OCI-LY7 (cell line): Measurements from ENCODE around the gene SERPINH1. TPM values are rescaled to one million over a fixed set of nuclear protein-coding genes. Genes with fewer than 3 reads are reported as not detected.
"Not testable (repeated sequence)": the region's sequence is repeated elsewhere in the genome, so short reads cannot be mapped to it uniquely, and the experiment has no call there.

Source experiments
- BruUV-seq: library from RNA; stranded (reverse); fragments of 400-500 nt; replicated peaks from 2 replicates; lab custom pipeline; 2021; lab: Mats Ljungman, UMichigan
- CTCF ChIA-PET: fragments of 300-600 bp; sonication (Branson Sonifier 250); formaldehyde crosslinking; loops from one replicate; lab custom pipeline; 2022; ENCODE audit warnings: antibody characterized with exemption; ENCODE audit not compliant: unreplicated experiment; lab: Charles Lee
- POLR2A ChIA-PET: fragments of 300-600 bp; sonication (Branson Sonifier 250); formaldehyde crosslinking; loops from one replicate; lab custom pipeline; 2022; ENCODE audit warnings: antibody characterized with exemption; lab: Charles Lee
- DNase-seq: peaks from one replicate; pipeline ENCODE4 v3.0.0-alpha.2; 2015; ENCODE audit warnings: low spot score
- H2AFZ ChIP-seq: fragments of 200-600 bp; sonication (generic), shearing (Covaris generic); 2 replicates; pipeline ENCODE4 v1.6.1; 2014; ENCODE audit warnings: mild to moderate bottlenecking, antibody characterized with exemption, low read length, moderate library complexity
- H3K27ac ChIP-seq: fragments of 200-600 bp; sonication (generic); 2 replicates; pipeline ENCODE4 v1.5.1; 2014; ENCODE audit warnings: mixed run types, low read depth, mild to moderate bottlenecking, moderate library complexity, low read length, inconsistent platforms; ENCODE audit not compliant: poor library complexity, severe bottlenecking
- H3K36me3 ChIP-seq: fragments of 200-600 bp; sonication (generic); 2 replicates; pipeline ENCODE4 v1.6.1; 2014; ENCODE audit warnings: mild to moderate bottlenecking, antibody characterized with exemption, low read length, moderate library complexity, mixed read lengths; ENCODE audit not compliant: insufficient read depth
- H3K4me1 ChIP-seq: fragments of 200-600 bp; sonication (generic); 2 replicates; pipeline ENCODE4 v1.5.1; 2014; ENCODE audit warnings: mild to moderate bottlenecking, low read length; ENCODE audit not compliant: insufficient read depth, poor library complexity, severe bottlenecking
- H3K4me2 ChIP-seq: fragments of 200-600 bp; sonication (generic); 2 replicates; pipeline ENCODE4 v1.6.1; 2014; ENCODE audit warnings: mild to moderate bottlenecking, low read length
- H3K4me3 ChIP-seq: fragments of 200-600 bp; sonication (generic); 2 replicates; pipeline ENCODE4 v1.5.1; 2014; ENCODE audit warnings: mild to moderate bottlenecking, low read depth, low read length; ENCODE audit not compliant: poor library complexity, severe bottlenecking
- H3K79me2 ChIP-seq: fragments of 200-600 bp; sonication (generic); 2 replicates; pipeline ENCODE4 v1.6.1; 2016; ENCODE audit warnings: low read depth, mild to moderate bottlenecking, low read length, moderate library complexity, mixed read lengths; ENCODE audit not compliant: insufficient read depth
- H3K9me2 ChIP-seq: fragments of 200-600 bp; sonication (generic); 2 replicates; pipeline ENCODE4 v1.6.1; 2016; ENCODE audit warnings: mild to moderate bottlenecking, low read length, mixed read lengths; ENCODE audit not compliant: insufficient read depth
- H3K9me3 ChIP-seq: fragments of 200-600 bp; sonication (generic); 2 replicates; pipeline ENCODE4 v1.6.1; 2014; ENCODE audit warnings: mild to moderate bottlenecking, mixed run types, low read length, mixed read lengths
- H4K20me1 ChIP-seq: fragments of 200-600 bp; sonication (generic); 2 replicates; pipeline ENCODE4 v1.6.1; 2014; ENCODE audit warnings: mild to moderate bottlenecking, antibody characterized with exemption, low read length, moderate library complexity, mixed read lengths; ENCODE audit not compliant: insufficient read depth
- CTCF ChIP-seq: fragments of 200-600 bp; sonication (generic); conservative IDR thresholded peaks from 2 replicates; pipeline ENCODE4 v1.5.1; 2014; ENCODE audit warnings: mild to moderate bottlenecking, antibody characterized with exemption, low read length, moderate library complexity, mixed read lengths
- EZH2phosphoT487 ChIP-seq: fragments of 200-600 bp; sonication (generic); IDR thresholded peaks from 2 replicates; pipeline ENCODE4 v1.6.1; 2018; ENCODE audit warnings: low read depth, borderline replicate concordance, mild to moderate bottlenecking, mixed run types, antibody characterized with exemption, low read length, moderate library complexity, mixed read lengths
- intact Hi-C: fragments of 100-400 bp; cut with micrococcal nuclease; formaldehyde crosslinking; loops from one replicate; pipeline ENCODE4 v1.10.0; 2022; ENCODE audit not compliant: unreplicated experiment
- total RNA-seq, 2 experiments: library from RNA; depleted of rRNA in 1 of 2; stranded (reverse); fragments of >200 nt in 1 of 2; shearing (Covaris generic) in 1 of 2; gene quantifications; 2 replicates each; pipeline ENCODE4 v1.2.3, GENCODE V29; 2014 to 2022

The SERPINH1 gene
- total RNA-seq, 2 experiments from 2014 or later, result not detected

- Histone ChIP-seq H3K36me3 (no peaks in the 10 kb centered on the region), H3K4me1 (no peaks in the 10 kb centered on the region), H3K9me2 (no peaks in the 10 kb centered on the region), H4K20me1 (no peaks in the 10 kb centered on the region), H3K27ac (no peak overlapping the region), H3K4me3 (no peak overlapping the region), H3K79me2 (no peaks in the 10 kb centered on the region), H3K9me3 (no peaks in the 10 kb centered on the region), H3K4me2 (no peak overlapping the region), H2AFZ (no peak overlapping the region)
- POLR2A ChIA-PET, result no interaction called here
- intact Hi-C loops, result no loop called here
- no TSS peak for BruUV-seq
- DNase-seq, result no peak
- CTCF ChIA-PET, result interaction anchor here (0.5 to 0.9 kb wide), 4 partner anchors 11 to 860 kb away, joined by 3 to 4 read pairs (median 4); no protein-coding TSS in a partner anchor
- TF ChIP-seq CTCF, result no peak
- no peak for TF ChIP-seq EZH2phosphoT487
These were observed 21.9 kb downstream of the SERPINH1 start for GRCh38 chr11:75583718-75584658.

DNA sequence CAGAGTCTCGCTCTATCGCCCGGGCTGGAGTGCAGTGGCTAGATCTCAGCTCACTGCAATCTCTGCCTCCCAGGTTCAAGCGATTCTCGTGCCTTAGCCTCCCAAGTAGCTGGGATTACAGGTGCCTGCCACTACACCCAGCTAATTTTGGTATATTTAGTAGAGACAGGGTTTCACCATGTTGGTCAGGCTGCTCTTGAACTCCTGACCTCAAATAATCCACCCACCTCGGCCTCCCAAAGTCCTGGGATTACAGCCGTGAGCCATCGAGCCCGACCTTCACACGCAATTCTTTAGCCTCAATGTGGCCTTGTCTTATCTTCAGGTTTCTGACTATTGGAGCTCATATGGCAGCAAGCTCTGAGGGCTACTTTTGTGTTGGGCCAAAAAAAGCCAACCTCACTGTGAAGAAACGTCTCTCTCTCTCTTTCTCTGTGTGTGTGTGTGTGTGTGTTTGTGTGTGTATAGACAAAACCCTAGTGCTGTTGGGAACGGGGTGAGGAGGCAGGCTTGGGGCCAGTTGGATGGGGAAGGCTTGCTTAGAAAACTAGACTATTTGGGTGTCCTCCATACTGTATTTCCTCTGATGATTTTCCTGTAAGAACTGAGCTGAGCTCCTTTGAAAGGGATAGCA is 22.7 kb downstream of the SERPINH1 start:
- H3K79me2 ChIP-seq, H3K4me3 ChIP-seq, H3K36me3 ChIP-seq, H3K4me1 ChIP-seq, H3K27ac ChIP-seq, H2AFZ ChIP-seq, POLR2A ChIA-PET, intact Hi-C loops, H4K20me1 ChIP-seq, H3K9me2 ChIP-seq, H3K4me2 ChIP-seq, BruUV-seq, DNase-seq, H3K9me3 ChIP-seq: not testable (repeated sequence)
- CTCF ChIA-PET, result interaction anchor here (0.6 to 0.9 kb wide), 2 partner anchors 10 to 859 kb away, joined by 3 to 4 read pairs; no protein-coding TSS in a partner anchor

GRCh38 chr11:75585293-75585670 is 23.2 kb downstream of the SERPINH1 start:
- Histone ChIP-seq H3K36me3 (no peaks in the 10 kb centered on the region), H3K4me1 (no peaks in the 10 kb centered on the region), H3K4me2 (no peak overlapping the region), H3K79me2 (no peaks in the 10 kb centered on the region), H3K4me3 (no peak overlapping the region), H2AFZ (no peak overlapping the region), H4K20me1 (no peaks in the 10 kb centered on the region), H3K9me3 (no peaks in the 10 kb centered on the region), H3K27ac (no peak overlapping the region), H3K9me2 (no peaks in the 10 kb centered on the region)
- TF ChIP-seq EZH2phosphoT487 (no peak), CTCF (no peak)
- no TSS peak for BruUV-seq
- DNase-seq, result no peak
- intact Hi-C loops, result no loop called here
- ChIA-PET CTCF (interaction anchor here (0.9 kb wide), 1 partner anchor 10 kb away, joined by 3 read pairs; no protein-coding TSS in a partner anchor), POLR2A (no interaction called here)
